SH-SY5Y (cell line): ENCODE measurements around the gene EPB42.

Experiments used
- GATA2 ChIP-seq: IDR thresholded peaks from 2 replicates; pipeline ENCODE4 v1.6.1; 2011; ENCODE audit warnings: mild to moderate bottlenecking, low read depth, low read length
- GATA3 ChIP-seq: IDR thresholded peaks from 2 replicates; pipeline ENCODE4 v1.6.1; 2011; ENCODE audit warnings: low read depth, mild to moderate bottlenecking, low read length, moderate library complexity

DNA sequence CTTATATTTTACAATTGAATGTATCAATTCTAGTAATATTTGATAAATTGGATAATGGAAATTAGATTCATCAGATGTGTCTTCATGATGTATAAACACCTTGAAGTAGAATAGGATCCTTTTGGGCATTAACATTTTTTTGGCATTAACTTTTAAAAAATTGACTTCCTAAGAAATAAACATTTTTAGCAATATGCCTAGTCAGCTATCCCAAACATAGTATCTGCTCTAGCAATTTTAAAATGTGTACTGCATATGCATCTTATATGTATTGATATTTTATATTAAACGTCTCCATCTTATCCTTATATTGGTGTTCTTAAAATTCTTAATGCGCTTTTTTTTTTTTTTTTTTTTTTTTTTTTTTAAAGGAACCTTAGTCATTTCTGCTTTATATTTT lies 27.1 kb downstream of the EPB42 start:
- TF ChIP-seq GATA2, result no peak
- no peak for TF ChIP-seq GATA3
